NB4 (cell line): ENCODE data around the gene SYVN1.

Source experiments
- CTCF ChIP-seq: IDR thresholded peaks from one replicate; pipeline ENCODE4 v1.5.1; 2012; ENCODE audit warnings: low read depth, low read length
- MYC ChIP-seq: IDR thresholded peaks from 2 replicates; pipeline ENCODE4 v1.6.1; 2011; ENCODE audit warnings: low read depth, low read length
- POLR2A ChIP-seq: IDR thresholded peaks from 2 replicates; pipeline ENCODE4 v1.6.1; 2011; ENCODE audit warnings: mild to moderate bottlenecking; ENCODE audit not compliant: insufficient read length; ENCODE audit errors: extremely low read depth
- TF ChIP-seq, protein P1 (sequence below): IDR thresholded peaks from 2 replicates; pipeline ENCODE4 v1.6.1; 2011; ENCODE audit warnings: low read depth, low read length

- TF ChIP-seq CTCF (no peak), POLR2A (no peak), MYC (no peak)
- TF ChIP-seq, protein P1, sequence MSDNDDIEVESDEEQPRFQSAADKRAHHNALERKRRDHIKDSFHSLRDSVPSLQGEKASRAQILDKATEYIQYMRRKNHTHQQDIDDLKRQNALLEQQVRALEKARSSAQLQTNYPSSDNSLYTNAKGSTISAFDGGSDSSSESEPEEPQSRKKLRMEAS, result no peak
Measured at GRCh38 chr11:65147352-65148075, 13.2 kb upstream of the SYVN1 start.
